Sigmoid colon (tissue), 4 donors: ENCODE measurements around the gene LETM1.

Source experiments
- CTCF ChIP-seq, 4 experiments: fragments of 450-650 bp in 3 of 4; fragments of 200-600 bp in 1 of 4; IDR thresholded peaks; one replicate each; pipeline ENCODE4 v1.5.1; 2016 to 2019; ENCODE audit warnings: antibody characterized with exemption in 4 of 4, mild to moderate bottlenecking in 3 of 4, moderate library complexity in 2 of 4
- EP300 ChIP-seq, 4 donors: sonication (generic); formaldehyde crosslinking; IDR thresholded peaks; one replicate each; pipeline ENCODE4 v1.6.1; 2017; ENCODE audit warnings: antibody characterized with exemption in 4 of 4
- POLR2A ChIP-seq, 2 donors: fragments of 450-650 bp; IDR thresholded peaks; one replicate each; pipeline ENCODE4 v1.6.1; 2016; ENCODE audit warnings: antibody characterized with exemption in 2 of 2, mild to moderate bottlenecking in 2 of 2, moderate library complexity in 2 of 2
- POLR2AphosphoS5 ChIP-seq, 4 donors: sonication (generic); formaldehyde crosslinking; IDR thresholded peaks; one replicate each; pipeline ENCODE4 v1.6.1; 2017; ENCODE audit warnings: antibody characterized with exemption in 4 of 4

GRCh38 chr4:1841201-1841886 is 14.6 kb downstream of the LETM1 start:
- TF ChIP-seq POLR2AphosphoS5 (IDR thresholded peaks at IDR 0.05) (no peak), EP300 (IDR thresholded peaks at IDR 0.05) (no peak), CTCF (IDR thresholded peaks at IDR 0.05) (no peak), POLR2A (IDR thresholded peaks at IDR 0.05) (no peak)
